HG03175 (cell line): Measurements from ENCODE around the gene SEPTIN8.

Source experiments
- ATAC-seq: cut with Tn5 transposase; IDR thresholded peaks from one replicate; pipeline ENCODE4 v1.9.1; 2021; ENCODE audit warnings: mild to moderate bottlenecking, moderate library complexity; ENCODE audit not compliant: unreplicated experiment

Gene SEPTIN8

GRCh38 chr5:132718544-132719312 lies 58.3 kb downstream of the SEPTIN8 start:
- ATAC-seq = no peak

- ATAC-seq = no peak
Observed at GRCh38 chr5:132714456-132715307, 62.4 kb downstream of the SEPTIN8 start.

- no peak for ATAC-seq
Observed at GRCh38 chr5:132708645-132709044, 68.4 kb downstream of the SEPTIN8 start.

- ATAC-seq = no peak
Observed at GRCh38 chr5:132704875-132705274, 72.2 kb downstream of the SEPTIN8 start.
